NCI-H82 (cell line): Measurements from ENCODE around the gene MRPL27.

ENCODE experiments used
- DNase-seq: peaks from one replicate; lab custom pipeline; 2025; lab: John Stamatoyannopoulos, UW

MRPL27 gene

GRCh38 chr17:50345432-50346312 is 27.3 kb downstream of the MRPL27 start, which contains the start of gene XYLT2:
TSS of gene XYLT2 (plus strand) at chr17:50346126. CDS start at chr17:50346141, 15 bp downstream.
- peak; percentile 90 for DNase-seq

- no peak for DNase-seq
These were observed 28.1 kb downstream of the MRPL27 start for GRCh38 chr17:50344731-50345365.

GRCh38 chr17:50339381-50339780 is 33.6 kb downstream of the MRPL27 start:
- no peak for DNase-seq

- no peak for DNase-seq
These were observed 34.3 kb downstream of the MRPL27 start for GRCh38 chr17:50338645-50339044.

- DNase-seq: no peak
These were observed 35.0 kb downstream of the MRPL27 start for GRCh38 chr17:50337956-50338355.

- DNase-seq: peak; percentile 39
These were observed 39.5 kb downstream of the MRPL27 start for GRCh38 chr17:50333291-50334057.

GRCh38 chr17:50332196-50332595 is 40.8 kb downstream of the MRPL27 start:
- no peak for DNase-seq

GRCh38 chr17:50331085-50331791 is 41.7 kb downstream of the MRPL27 start:
- DNase-seq: no peak

GRCh38 chr17:50330151-50330775 is 42.7 kb downstream of the MRPL27 start:
- no peak for DNase-seq

- DNase-seq: no peak
These were observed 43.3 kb downstream of the MRPL27 start for GRCh38 chr17:50329716-50330115.

- DNase-seq: no peak
These were observed 44.3 kb downstream of the MRPL27 start for GRCh38 chr17:50328363-50329325.

GRCh38 chr17:50326831-50327364 is 46.1 kb downstream of the MRPL27 start:
- DNase-seq: no peak

GRCh38 chr17:50325906-50326305 is 47.1 kb downstream of the MRPL27 start:
- no peak for DNase-seq

GRCh38 chr17:50323060-50323459 is 49.9 kb downstream of the MRPL27 start:
- DNase-seq: peak; percentile 73

- DNase-seq: no peak
These were observed 50.7 kb downstream of the MRPL27 start for GRCh38 chr17:50322271-50322670.

GRCh38 chr17:50319306-50320004 is 53.5 kb downstream of the MRPL27 start:
- no peak for DNase-seq

GRCh38 chr17:50318501-50319285 is 54.3 kb downstream of the MRPL27 start:
- DNase-seq: peak; percentile 97
